HG02852 (cell line): ENCODE results near the gene PLEKHG1.
A peak's percentile ranks its signal among the peaks of the same experiment; 100 is the strongest.

ENCODE experiments used
- ATAC-seq: cut with Tn5 transposase; IDR thresholded peaks from one replicate; pipeline ENCODE4 v1.9.1; 2021; ENCODE audit warnings: mild to moderate bottlenecking, moderate library complexity; ENCODE audit not compliant: unreplicated experiment

PLEKHG1 gene

DNA sequence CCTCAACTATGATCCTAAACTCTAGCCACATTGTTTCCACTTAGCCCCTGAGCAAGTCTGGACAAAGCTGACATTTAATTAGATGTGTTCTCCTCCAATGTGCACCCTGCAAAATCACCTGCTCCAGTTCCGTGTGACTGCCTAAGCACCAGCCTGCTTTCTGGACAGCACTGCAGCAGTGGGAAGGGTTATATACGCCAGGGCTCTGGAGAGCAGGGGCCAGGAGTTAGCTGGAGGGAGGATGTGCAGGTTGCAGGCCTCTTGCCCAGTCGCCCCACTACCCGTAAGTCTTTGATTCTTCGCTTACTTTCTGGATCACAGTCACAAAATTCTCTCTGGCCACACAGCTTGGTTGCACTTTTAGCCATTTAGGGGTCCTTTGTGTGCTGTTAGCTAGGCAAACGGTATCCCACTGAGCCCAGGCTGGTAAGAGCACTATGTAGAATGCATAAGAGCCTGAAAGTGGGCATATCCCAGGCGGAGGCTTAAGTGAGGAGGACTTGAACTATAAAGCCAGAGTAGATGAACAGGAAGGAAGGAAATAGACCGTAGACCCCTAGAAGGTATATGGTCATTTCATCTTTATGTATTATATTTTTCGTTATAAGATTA, 10.7 kb upstream of the PLEKHG1 start:
- no peak for ATAC-seq

DNA sequence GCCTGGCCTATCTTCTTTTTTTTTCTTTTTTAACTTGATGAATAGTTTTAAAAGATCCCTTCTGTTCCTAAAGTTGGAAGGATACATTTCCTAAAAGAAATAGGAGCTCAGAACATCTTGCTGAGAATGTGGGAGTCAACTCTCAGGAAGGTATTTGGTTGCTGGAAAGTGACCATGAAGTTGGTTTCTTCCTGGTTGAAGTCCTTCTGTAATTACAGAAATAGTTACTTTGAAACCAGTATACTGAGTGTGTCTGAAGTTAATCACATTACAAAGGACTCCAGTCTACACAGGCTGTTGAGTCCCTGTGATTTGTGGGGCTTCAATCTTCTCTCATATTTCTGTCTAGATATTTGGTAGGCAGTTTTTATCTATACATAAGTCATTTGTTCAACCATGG, 9.8 kb upstream of the PLEKHG1 start:
- no peak for ATAC-seq

DNA sequence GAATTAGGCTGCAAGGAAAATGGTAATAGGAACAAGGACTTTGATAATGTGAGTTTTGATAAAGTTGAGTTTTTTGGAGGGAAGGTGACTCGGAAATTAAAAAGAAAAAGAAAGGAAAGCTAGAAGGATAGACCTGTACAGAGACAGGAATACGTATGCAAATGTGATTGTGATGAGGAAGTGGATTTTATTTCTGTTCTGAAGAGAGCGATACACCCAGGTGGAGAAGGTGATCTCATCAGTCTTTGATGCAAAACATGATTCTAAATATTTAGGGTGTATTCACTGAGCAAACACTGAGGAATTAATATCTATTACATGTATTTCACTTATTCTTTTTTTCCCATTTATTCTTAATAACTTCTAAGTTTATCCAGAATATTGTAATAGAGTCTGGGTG, 9.2 kb upstream of the PLEKHG1 start:
- no peak for ATAC-seq

DNA sequence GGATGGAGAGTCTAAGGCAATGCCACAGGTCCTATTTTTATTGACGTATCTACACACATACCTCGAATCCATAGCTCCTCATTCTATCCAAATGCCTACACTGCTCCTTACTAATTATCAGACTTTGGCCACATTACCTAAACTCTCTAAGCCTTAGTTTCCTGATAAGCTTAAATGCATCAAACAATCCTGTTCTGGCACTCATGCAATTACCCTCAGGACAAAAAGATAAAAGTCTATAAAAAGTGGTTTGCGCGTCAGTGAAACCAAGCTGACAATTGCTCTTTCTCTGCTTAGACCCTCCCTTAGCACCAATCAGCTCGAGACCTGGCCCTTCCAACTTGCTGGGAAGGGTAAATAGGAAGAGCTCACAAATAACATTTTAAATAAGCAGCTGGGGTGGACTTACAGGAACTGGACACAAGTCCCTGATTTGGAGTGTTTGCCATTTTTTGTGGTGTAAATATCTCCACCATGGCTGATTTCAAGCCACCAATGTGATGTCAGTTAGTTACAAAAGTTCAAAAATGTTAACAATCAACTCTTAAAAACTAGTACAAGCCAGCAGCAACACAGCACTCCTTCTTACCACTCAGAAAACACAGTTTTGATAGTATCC, 7.2 kb upstream of the PLEKHG1 start:
- no peak for ATAC-seq

DNA sequence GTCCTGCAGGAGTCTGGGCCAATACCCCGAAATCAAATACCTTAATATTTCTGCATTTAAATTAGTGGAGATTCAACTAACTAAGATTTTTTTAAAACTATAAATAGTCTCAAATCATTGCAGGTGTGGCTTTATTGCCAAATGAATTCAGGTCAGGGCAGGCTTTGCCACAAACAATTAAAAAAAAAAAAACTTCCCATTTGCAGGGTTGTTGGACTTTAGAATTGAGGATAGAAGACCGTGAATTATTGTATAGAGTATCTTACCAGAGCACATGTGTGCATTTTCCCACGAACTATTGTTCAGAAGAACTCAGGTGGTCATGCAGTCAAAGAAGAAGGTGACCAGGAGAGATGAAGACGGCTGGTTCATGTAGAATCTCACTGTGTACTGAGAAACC, 6.6 kb upstream of the PLEKHG1 start:
- no peak for ATAC-seq

DNA sequence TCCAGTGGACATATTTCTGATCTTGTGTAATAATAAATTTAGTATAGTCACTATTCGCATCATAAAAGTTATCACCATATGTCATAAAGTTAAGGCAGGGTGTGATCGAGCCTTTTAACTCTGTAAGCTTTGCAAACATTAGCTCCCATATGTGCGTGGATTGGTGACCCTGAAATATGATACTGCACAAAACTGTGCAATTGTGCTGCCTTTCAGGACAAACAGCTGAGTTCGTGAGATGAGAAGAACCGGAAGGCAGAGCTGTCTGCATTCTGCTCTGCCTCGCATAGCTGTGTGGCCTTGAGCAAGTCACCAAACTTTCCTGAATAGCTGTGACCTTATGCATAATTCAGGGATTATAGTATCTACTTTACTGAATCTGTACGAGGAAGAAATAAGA, 3.2 kb upstream of the PLEKHG1 start:
- no peak for ATAC-seq

DNA sequence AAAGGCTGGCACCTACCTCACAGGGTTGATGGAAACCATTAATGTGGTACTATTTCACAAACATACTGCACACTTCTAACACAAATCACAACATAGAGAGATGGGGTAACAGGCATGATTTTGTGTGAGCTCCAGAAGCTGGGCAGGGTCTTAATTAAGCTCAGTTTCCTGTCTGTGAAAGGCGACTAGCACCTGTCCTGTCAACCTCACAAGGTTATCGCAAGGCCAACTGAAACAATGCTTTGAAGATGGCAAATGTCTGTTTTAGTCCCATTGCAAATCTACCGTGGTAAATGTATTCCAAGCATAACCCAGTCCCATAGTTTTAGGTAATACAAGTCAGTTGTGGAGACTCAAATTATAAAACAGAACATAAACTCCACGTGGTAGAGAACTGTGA, 1.3 kb upstream of the PLEKHG1 start:
- ATAC-seq, result no peak

DNA sequence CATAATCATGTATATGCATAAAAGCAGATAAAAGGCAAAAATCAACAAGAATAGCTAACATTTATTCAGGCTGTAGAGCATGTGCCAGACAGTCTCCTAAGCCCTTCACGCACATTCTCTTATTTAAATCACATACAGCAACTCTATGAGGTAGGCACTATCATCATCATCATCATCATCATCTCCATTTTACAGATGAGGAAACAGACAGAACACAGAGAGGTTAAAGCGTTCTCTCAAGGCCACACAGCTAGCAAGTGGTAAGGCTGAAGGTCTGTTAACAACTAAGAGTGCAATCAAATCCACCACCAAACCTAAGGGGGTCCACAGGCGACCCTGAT, 857 bp upstream of the PLEKHG1 start:
- ATAC-seq, result no peak

DNA sequence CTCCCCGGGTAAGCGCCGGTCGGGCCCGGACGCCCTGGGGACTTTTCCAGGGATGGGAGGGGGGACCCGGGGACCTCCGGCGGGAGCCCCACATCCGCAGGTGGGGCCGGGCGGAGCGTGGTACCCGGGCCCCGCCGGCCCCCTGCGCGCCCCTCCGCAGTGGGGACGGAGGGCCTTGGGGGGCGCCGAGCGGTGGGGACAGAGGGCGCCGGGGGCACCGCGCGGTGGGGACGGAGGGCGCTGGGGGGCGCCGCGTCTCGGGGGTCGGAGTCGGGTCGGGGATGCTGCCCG, 270 bp downstream of the PLEKHG1 start:
- no peak for ATAC-seq

DNA sequence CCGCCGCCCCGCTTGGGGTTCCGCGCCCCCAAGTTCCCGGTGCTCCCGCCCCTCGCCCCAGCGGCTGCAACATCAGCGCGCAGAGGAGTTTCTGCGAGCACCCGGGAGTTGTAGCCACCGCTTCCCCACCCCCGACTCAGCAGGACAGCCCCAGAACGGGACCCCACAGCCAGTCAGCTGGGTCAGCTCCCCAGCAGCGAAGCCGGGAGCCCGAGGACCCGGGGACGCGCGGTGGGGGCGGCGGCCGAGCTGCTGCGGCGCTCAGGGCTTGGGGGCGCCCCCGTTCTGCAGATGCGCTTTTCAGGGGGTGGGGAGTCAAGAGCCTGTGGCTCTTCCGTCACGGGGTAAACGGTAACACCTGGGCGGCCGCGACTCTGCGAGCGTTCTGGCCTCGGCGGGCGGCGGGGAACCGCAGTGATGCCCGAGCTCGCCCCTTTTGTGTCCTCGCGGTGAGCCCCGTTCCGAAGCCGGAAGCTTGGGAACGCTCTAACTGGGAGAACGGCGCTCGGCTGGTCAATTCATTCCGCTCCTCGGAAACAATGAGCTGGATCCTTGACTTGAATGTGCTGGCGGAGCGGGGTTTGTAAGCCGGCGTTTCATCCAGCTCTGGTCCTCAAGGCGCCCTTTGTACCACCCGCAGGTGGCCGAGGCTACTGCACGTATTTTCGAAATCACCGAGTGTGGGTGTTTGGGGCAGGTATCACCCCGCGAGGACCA, 774 bp downstream of the PLEKHG1 start:
- ATAC-seq, result peak; percentile 64

DNA sequence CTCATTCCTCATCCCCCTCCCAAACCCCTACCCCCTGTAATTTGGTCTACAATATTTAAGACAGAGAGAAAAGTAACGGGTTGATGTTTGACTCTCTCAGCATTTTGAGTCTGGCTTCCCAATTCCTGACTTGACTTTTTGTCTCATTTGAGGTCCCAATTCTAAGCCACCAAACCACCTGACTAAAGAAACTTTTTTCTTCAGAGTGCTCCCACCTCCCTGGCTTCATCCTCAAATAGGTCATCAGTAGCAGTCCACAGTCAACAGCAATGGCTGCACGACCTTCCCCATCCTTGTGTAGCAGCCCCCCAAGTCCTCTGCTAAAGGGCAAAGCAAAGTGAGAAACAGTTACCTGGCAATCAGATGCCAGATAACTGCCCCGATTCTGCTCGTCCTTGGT, 1.8 kb downstream of the PLEKHG1 start:
- no peak for ATAC-seq

DNA sequence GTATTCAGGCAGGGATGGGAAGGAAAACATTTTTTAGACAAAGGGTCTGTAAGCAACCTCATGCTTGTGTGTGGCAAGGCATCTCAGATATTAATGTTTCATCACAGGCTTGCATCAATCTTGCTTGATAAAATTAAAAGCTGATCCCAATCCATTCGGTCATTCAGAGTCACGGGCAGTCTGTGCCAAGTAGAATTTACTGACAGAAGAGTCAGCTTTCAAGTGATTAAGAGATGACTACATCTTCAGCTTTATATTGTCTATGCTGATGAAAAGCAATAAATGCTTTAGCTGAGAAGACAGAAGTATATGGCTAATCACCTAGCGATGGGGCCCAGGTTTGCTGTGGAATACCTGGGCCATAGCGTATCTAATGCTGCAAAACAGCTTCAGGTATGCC, 3.5 kb downstream of the PLEKHG1 start:
- ATAC-seq, result no peak

DNA sequence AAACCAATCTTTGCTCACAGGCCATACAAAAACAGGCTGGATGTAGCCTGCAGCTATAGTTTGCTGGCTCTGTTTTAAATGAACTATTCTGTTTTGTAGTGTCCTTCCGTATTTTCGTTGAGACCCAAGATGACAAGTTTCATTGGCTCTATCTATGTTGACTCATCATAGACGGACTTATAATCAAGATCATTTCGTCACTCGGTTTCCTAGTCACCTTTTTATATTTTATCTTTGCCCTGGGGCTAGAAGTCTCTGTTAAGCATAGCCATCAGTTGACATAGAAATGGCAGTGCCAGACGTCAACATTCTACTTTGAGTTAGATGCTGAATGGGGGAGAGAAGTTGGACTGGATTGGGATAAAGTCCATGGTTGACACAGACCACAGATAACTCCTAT, 4.8 kb downstream of the PLEKHG1 start:
- no peak for ATAC-seq

DNA sequence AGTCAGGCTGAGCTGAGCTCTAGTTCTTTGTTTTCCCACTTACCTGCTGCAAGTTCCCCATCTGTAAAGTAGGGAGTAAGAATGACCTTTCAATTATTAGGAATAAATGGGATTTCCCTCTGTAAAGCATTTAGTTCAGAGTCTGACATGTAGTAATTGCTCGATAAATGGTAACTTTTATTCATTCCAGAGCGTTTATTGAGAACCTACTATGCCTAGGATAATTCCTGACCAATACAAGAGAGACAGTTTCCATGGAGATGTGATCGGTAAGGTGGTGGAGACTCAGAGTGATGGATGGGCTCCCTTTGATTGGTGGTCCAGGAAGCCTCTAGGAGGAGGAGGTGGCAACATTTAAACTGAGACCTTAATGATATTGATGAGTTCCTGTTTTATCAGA, 5.6 kb downstream of the PLEKHG1 start:
- ATAC-seq, result no peak

DNA sequence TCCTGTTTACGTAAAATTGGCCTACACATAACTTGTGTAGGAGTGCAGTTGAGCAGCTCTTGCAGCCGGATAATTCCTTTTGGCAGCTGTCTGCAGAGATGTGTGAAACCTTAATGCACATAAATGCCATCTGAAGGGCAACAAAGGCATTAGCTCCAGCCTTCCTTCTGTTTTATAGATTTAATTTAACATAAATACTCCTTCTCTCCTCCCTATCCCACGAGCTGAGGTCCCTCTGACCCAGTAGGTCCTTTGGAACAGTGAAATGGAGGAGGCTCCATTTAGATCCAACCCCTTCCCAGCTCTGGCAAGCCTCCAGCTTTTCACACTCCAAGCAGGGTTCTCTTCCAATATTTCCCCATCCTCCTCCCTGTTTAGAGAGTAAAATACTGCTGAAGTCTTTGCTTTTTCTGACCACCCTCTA, 6.5 kb downstream of the PLEKHG1 start:
- ATAC-seq, result no peak

DNA sequence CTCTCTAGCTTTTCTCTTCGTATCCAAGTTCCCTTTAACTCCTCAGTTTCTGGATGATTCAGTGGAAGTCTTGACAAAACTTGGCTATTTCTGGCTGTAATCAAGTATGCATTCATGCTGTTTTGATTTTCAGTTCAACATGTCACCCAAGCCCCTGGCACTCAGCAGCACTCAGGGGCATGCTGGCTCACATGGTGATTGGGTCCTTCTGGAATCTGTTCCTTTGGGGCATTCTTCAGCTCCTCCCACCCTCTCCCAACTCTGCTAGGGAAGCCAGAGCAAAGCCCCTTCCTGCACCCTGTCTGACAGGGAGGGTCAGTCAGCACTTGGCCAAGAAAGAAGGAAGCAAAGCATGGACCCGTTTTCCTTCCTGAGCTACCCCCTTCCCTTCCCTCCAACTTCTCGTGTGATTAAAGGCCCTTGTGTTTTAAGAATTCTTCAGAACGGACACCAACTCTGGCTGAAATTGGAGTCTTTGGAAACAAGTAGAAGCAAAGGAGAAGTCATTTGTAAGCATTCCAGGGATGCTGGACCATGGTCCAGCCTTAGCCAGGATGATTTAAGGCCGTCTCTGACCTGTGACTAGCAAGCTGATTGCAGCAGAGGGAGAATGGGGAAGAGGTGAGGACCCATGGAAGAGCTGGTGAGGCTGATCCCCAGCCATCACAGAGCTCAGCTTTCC, 7.1 kb downstream of the PLEKHG1 start:
- ATAC-seq, result no peak

DNA sequence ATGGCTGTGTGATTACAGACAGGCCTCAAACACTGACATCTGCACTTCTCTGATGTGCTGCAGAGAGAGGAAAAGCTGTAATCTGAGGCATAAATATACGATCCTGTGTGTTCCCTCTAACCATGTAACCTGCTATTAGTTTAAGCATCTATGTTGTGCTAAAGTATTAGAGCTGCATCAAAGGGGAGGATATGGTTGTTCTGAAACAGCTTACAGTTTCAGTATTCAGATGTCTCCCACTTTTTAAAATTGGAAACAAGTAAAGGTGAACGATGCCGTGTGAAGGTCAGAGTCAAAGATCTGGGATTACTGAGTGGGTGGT, 7.6 kb downstream of the PLEKHG1 start:
- ATAC-seq, result no peak

DNA sequence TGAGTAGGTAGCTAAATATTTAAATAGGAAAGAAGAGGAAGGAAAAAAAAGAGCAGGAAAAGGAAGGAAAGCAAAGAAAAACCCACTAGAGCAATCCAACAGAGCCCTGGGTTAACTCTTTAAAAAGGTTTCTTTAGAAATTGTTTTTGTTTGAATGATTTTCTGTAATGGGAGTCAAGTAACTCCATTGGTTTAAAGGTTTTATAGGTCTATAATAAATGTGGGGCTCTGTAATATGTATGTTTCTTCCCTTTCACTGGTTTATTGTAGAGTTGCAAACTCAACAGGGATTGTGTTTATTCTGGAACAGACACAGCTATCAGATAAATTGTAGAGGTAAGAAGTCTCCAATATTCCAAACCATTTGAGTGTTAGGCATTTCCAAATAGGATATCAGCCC, 10.9 kb downstream of the PLEKHG1 start:
- ATAC-seq, result no peak

DNA sequence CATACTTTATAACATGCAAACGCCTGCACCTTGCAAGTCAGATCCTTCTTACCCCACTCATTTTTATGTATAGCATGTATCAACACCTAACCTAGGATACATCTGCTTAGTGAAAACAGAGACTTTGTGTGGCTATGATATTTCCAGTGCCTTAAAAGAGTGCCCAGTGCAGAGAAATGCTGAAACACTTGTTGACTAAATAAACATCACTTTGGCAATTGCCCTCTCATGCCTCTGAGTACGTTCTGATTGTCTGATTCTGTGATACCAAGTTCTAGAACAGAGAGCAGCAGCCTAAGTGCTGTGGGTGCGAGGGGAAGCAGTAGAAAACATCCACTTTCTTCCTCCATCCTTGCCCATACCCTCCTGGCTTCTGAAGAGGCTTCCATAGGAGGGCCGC, 13.6 kb downstream of the PLEKHG1 start:
- ATAC-seq, result no peak

DNA sequence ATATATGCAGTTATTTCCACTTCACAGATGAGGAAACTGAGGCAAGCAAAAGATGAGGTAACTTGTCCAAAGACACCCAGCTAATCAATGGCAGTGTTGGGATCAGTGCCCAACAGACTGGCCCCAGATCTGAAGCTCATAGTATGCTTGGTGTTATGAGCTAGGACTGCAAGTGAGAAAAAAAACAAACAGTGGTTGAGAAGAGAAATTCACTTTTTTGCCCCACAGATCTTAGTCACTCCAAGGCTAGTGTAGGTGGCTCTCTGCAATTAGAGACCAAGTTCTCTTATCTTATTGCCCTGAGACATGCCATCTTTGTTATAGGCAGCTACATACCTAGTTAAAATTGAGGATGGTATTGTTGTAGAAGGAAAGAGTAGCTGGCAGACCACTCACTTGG, 16.3 kb downstream of the PLEKHG1 start:
- no peak for ATAC-seq

DNA sequence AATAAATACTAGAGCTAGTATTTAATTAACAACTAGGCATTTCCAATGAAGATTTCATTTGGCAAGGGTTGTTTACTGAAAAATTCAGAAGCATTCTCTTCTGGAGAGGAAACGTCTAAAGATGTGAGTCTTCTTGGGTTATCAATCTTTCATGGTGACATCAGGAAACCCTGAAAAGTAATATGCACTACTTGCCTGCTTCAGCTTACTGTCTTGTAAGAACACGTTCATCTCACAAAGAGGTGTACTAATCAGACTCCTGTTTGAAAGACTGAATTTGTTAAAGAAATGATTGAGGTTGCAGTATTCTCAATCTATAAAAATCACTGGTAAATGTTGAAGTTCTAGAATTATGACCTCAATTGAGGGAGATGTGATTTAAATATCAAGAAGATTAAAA, 16.9 kb downstream of the PLEKHG1 start:
- ATAC-seq, result no peak

DNA sequence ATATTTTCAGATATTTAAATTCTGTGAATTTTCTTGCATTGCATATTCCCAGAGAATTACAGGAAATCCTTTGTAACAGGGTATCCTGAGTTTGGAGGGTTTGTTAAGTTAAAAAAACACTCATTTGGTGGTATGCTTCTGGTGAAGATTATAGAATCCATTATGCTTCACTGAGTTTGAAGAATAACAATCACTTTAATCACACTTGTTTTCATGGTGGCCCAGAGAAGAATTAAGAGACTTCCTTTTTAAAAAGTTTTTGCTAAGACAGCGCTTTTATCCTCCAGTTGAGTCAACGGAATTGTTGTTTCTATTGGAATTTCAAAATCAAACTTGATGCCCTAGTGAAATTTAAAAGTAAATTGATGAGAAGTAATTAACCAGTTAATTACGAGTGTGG, 17.4 kb downstream of the PLEKHG1 start:
- ATAC-seq, result no peak
